GM19099 (cell line): ENCODE measurements around the gene FARSA.
A peak's percentile ranks its signal among the peaks of the same experiment; 100 is the strongest.

Experiments
- POLR2A ChIP-seq: IDR thresholded peaks from 3 replicates; pipeline ENCODE4 v1.6.1; 2011; ENCODE audit warnings: low read depth; ENCODE audit not compliant: insufficient read length; ENCODE audit errors: extremely low read depth

The FARSA gene

DNA sequence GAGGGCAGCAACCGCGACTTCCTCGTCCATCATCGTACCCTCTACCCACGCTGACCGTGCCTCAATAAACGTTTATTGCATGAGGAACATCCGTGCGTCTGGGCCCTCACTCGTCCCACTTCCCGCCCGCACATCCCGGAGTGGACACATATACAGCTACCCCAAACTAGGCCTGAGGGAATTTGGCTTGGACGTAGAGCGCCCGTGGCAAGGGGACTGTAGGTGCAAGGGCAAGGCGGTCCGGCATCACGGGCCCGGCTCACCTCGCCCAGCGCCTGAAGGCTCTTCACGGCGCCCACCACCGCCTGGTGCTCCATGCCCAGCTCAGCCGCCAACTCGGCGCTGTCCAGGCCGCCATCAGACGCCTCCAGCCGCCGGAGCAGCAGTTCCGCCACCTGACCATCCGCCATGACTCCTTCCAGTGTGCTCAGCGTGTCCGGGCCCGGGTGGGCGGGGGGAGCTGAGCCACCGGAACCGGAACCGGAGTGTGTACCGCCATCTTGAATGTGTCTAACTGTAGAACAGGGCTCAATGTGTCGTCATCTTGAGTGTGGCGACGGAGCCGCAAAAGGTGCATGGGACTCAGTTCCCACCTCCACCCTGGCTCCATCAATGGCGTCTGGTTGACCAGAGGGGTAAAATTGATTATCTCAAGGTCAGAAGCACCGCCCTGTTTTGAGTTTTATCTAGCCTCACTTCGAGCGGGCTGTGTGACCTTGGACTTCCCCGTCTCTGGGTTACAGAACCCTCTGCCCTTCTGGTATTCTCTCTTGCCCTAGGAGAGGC is at the start of gene FARSA:
Gene FARSA (minus strand): TSS at position 425 of the 786 bp plus-strand sequence. CDS start 15 bp downstream, at position 410.
- TF ChIP-seq POLR2A = peak; percentile 95

DNA sequence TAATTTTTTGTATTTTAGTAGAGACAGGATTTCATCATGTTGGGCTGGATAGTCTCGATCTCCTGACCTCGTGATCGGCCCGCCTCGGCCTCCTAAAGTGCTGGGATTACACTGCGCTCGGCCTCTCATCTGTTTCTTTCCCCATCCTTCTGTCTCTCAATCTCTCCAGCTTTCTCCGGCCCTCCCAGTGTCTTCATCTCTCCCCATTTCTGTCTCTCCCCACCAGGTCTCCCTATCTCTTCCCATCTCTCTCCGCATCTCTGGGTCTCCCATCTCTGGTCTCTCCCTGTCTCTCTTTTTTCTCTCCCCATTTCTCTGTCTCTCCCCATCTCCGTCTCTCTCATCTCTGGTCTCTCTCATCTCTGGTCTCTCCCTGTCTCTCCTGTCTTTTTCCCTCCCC is 49.6 kb upstream of the FARSA start:
- no peak for TF ChIP-seq POLR2A

- TF ChIP-seq POLR2A = no peak
These were observed 49.1 kb upstream of the FARSA start for GRCh38 chr19:12982648-12983047.

- no peak for TF ChIP-seq POLR2A
These were observed 46.5 kb upstream of the FARSA start for GRCh38 chr19:12979974-12980373.

GRCh38 chr19:12975221-12975741 is 41.8 kb upstream of the FARSA start:
- TF ChIP-seq POLR2A = no peak

DNA sequence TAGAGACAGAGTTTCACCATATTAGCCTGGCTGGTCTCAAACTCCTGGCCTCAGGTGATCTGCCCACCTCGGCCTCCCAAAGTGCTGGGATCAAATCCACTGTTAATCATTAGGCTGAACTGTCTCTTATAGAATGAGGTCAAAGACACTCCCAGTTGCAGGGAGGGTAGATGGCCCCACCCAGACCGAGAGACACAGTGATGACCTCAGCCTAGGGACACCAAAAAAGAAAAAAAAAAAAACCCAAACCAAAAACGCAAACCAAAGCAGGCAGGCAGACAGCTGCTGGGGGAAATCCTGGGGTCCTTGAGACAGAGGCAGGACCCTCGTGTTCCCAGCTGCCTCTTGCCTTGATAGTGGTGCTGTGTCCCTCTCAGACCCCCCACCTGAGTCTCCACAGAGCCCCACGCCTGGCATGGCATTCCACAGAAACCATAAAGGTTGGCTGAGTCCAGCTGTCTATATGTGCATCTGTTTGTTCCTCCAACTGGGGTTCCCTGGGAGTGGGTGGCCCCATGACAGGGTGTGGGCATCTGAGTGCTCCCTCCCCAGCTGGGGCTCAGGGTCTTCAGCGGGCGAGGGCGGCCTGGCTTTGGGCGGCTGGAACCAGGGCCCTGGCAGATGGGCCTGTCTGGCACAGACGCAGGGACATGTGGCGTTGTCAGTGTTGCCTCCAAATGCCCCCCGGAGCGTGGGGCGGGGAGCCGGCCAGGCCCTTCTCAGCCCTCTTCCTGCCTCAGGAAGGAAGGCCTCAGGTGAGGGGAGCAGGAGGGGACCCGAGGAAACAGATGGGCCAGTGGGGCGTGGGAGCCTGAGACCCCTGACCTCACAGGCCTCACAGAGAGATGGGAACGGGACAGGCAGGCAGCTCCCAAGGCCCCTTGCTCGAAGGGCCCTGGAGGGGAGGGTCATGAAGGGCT is 41.0 kb upstream of the FARSA start:
- no peak for TF ChIP-seq POLR2A

GRCh38 chr19:12973236-12973635 is 39.7 kb upstream of the FARSA start:
- no peak for TF ChIP-seq POLR2A

DNA sequence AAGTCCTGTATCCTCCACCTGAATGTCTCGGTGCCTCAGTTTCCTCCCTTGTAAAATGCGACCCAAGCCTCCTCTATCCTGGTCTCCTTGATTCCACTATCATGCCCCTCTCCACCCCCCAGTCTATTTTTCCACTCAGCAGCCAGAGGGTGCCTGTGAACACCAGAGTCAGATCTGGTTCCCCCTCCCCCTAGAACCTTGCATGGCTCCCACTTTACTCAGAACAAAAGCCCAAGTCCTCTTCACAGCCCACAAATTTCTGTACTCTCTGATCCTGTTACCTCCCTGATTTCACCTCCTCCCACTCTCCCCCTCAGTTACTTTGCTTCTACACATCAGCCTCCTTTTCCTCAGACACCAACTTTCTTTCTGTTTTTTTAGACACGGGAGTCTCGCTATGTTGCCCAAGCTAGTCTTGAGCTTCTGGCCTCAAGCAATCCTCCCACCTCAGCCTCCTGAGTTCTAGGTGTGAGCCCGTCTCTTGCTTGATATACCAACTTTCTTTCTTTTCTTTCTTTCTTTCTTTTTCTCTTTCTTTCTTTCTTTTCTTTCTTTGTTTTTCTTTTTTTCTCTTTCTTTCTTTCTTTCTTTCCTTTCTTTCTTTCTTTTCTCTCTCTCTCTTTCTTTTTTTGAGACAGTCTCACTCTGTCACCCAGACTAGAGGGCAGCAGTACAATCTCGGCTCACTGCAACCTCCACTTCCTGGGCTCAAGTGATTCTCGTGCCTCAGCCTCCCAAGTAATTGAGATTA is 36.7 kb upstream of the FARSA start:
- no peak for TF ChIP-seq POLR2A

DNA sequence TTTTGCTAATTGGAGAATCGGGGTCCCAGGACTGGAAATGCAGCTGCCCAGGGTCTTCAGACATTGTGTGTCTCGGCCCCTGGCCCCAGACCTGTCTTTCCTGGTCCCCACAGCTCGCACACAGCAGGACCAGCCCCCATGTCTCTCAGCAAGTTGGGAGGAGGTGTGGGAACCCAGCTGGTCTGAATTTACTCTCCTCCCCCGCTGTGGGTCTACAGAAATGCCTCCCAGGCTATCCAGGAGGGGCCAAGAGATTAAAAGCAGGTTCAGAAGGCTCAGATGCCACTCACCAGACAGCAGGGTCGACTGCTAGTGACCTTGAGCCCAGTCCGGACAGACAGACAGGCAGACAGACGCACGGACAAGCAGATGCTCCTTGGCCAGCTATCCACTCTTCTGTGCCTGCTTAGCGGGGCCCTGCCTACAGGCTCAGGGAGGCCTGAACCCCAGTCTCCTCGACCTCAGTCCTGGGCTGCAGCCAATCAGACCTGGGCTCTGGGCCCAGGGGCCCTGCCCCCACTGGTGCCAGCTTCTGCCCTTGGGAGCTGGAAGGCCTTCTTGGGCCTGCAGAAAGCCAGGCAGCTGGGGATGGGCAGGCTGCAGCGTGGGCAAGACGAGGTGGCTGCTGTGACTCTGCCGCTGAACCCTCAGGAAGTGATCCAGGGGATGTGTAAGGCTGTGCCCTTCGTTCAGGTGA is 35.9 kb upstream of the FARSA start, which contains the start of gene DAND5:
Gene DAND5 (plus strand): TSS at position 285 of the 697 bp plus-strand sequence. CDS start 85 bp downstream, at position 370.
- no peak for TF ChIP-seq POLR2A

DNA sequence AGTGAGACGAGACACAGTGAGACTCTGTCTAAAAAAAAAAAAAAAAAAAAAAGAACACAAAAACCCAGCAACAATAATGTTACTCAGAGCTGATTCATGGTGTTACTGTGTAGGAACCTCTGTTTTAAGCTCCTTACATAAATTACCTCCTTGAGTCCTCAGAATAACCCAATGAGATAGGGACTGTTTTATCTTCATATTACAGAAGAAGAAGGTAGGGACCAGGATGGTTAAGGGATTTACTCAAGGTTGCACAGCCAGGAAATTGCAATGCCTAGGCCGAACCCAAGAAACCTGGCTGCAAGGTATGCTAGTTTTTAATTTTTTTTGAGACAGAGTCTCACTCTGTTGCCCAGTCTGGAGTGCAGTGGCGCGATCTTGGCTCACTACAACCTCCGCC is 34.4 kb upstream of the FARSA start:
- no peak for TF ChIP-seq POLR2A

DNA sequence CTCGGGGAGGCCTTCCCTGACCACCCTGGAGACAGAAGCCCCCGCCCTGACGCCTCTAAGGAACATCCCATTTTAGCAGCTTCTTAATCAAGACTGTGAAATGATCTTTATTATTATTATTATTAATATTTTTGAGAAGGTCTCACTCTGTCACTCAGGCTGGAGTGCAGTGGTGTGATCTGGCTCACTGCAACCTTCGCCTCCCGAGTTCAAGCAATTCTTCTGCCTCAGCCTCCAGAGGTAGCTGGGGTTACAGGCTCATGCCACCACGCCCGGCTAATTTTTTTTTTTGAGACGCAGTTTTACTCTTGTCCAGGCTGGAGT is 32.3 kb upstream of the FARSA start:
- TF ChIP-seq POLR2A = no peak

DNA sequence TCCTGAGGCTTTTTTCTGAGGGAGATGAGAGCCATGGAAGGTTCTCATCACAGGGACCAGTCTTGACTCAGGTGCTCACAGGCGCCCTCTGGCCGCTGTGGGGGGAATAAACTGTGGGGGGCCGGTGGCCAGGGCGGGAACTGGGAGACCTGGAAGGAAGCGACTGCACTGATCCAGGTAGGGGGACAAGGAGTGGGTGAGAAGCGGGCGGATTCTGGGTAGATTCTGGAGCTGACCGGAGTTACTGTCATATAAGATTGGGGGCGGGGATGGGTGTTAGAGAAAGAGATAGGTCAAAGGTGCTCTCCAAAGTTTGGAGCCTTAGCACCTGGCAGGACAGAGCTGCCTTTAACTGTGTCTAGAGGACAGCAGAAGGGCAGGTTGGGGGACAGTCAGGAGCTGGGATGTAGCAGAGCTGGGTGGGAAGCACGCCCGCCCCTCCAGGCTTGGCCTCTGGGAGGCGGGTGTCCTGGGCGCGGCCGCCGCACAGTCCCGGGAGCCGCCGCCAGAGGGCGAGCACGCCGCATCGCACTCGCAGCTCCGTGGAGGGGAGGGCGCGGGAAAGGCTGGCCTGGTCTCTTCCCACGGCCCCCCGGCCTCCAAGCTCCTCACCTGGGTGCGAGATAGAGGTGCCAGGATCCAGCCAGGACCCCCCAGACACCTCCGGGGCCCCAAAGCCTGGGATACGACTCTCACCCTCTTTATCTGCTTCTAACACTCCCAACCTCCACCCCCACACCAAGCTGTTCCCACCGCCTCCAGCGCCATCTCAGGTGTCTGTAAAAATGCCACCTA is 31.7 kb upstream of the FARSA start:
- TF ChIP-seq POLR2A = peak; percentile 35

DNA sequence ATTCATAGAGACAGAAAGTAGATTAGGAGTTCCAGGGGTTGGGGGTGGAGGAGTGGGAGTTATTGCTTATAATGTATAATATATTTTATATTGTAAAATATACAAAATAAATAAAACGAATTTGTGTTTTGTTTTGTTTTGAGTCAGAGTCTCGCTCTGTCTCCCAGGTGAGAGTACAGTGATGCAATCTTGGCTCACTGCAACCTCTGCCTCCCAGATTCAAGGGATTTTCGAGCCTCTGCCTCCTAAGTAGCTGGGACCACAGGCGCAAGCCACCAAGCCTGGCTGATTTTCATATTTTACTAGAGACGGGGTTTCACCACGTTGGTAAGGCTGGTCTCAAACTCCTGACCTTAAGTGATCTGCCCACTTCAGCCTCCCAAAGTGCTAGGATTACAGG is 26.0 kb upstream of the FARSA start:
- TF ChIP-seq POLR2A = no peak
